Cardiac muscle cell (in vitro differentiated cells and primary cell): ENCODE measurements around the gene SLIT3. TPM values are rescaled to one million over a fixed set of nuclear protein-coding genes. Genes with fewer than 3 reads are reported as not detected.

Experiments
- DNase-seq, 2 donors: peaks; one replicate each; pipeline versions ENCODE4 v3.0.0 to v3.0.0-alpha.2; 2010 to 2017; ENCODE audit warnings: low read depth in 1 of 2, low spot score in 1 of 2
- H3K27ac ChIP-seq: fragments of 200-600 bp; sonication (generic); 2 replicates; pipeline ENCODE4 v1.5.1; 2016
- H3K27me3 ChIP-seq: fragments of 200-600 bp; sonication (generic); 2 replicates; pipeline ENCODE4 v1.6.0; 2016; ENCODE audit warnings: control low read depth
- H3K36me3 ChIP-seq: fragments of 200-600 bp; sonication (generic); 2 replicates; pipeline ENCODE4 v1.5.1; 2016; ENCODE audit warnings: control low read depth
- H3K4me1 ChIP-seq: fragments of 200-600 bp; sonication (generic); 2 replicates; pipeline ENCODE4 v1.8.1; 2017; ENCODE audit warnings: low read depth, mild to moderate bottlenecking, mixed run types
- H3K4me3 ChIP-seq: fragments of 200-600 bp; sonication (generic); 2 replicates; pipeline ENCODE4 v1.5.1; 2016; ENCODE audit warnings: mild to moderate bottlenecking
- H3K9me3 ChIP-seq: fragments of 200-600 bp; sonication (generic); 2 replicates; pipeline ENCODE4 v1.5.1; 2017; ENCODE audit warnings: low read depth, mild to moderate bottlenecking, control low read depth
- polyA plus RNA-seq: library from polyadenylated mRNA; unstranded; fragments of >200 nt; fragmentation: Nextera tagmentation; extraction: Ambion mirVana; gene quantifications from 2 replicates; pipeline ENCODE4 v1.2.1, GENCODE V29; 2016
- total RNA-seq: library from RNA; depleted of rRNA; stranded (reverse); fragments of >200 nt; gene quantifications from 2 replicates; pipeline ENCODE4 v1.2.3, GENCODE V29; 2016
- TF ChIP-seq, protein P1 (sequence below): IDR thresholded peaks from 2 replicates; pipeline ENCODE4 v1.5.1; 2012; ENCODE audit warnings: low read depth, mild to moderate bottlenecking, low read length

The SLIT3 gene
- total and polyA plus RNA-seq, 2 experiments from 2014 or later: 50.7 to 111 TPM

- Histone ChIP-seq H3K4me3 (no peak overlapping the region), H3K9me3 (no peaks in the 10 kb centered on the region), H3K36me3 (no peaks in the 10 kb centered on the region), H3K27ac (no peak overlapping the region), H3K4me1 (no peaks in the 10 kb centered on the region), H3K27me3 (no peaks in the 10 kb centered on the region)
- no peak for DNase-seq
- TF ChIP-seq, protein P1, sequence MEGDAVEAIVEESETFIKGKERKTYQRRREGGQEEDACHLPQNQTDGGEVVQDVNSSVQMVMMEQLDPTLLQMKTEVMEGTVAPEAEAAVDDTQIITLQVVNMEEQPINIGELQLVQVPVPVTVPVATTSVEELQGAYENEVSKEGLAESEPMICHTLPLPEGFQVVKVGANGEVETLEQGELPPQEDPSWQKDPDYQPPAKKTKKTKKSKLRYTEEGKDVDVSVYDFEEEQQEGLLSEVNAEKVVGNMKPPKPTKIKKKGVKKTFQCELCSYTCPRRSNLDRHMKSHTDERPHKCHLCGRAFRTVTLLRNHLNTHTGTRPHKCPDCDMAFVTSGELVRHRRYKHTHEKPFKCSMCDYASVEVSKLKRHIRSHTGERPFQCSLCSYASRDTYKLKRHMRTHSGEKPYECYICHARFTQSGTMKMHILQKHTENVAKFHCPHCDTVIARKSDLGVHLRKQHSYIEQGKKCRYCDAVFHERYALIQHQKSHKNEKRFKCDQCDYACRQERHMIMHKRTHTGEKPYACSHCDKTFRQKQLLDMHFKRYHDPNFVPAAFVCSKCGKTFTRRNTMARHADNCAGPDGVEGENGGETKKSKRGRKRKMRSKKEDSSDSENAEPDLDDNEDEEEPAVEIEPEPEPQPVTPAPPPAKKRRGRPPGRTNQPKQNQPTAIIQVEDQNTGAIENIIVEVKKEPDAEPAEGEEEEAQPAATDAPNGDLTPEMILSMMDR: no peak
Measured at GRCh38 chr5:169103586-169104181, 197.3 kb downstream of the SLIT3 start.

DNA sequence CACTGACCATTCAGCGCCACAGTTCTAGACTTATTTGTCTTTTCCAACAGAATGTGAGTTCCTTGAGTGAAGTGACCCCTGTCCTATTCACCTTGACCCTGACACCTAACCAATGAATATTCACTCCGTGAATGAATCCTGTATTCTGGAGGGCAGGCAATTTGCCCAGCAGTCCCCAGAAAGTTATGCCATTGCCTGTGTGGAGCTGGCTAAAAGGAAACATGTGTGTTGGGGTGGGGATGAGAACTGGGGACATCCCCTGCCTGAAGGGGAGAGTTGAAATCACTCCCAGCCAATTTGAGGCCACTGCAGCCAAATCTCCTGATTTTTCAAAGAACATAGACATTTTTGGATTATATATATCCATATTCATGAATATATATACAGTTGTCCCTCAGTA, 199.0 kb downstream of the SLIT3 start:
- no peaks in the 10 kb centered on the region for H3K4me1 ChIP-seq
- no peaks in the 10 kb centered on the region for H3K27me3 ChIP-seq
- no peak overlapping the region for H3K4me3 ChIP-seq
- DNase-seq: no peak
- no peak overlapping the region for H3K27ac ChIP-seq
- no peaks in the 10 kb centered on the region for H3K9me3 ChIP-seq
- TF ChIP-seq, protein P1: no peak
- no peaks in the 10 kb centered on the region for H3K36me3 ChIP-seq

DNA sequence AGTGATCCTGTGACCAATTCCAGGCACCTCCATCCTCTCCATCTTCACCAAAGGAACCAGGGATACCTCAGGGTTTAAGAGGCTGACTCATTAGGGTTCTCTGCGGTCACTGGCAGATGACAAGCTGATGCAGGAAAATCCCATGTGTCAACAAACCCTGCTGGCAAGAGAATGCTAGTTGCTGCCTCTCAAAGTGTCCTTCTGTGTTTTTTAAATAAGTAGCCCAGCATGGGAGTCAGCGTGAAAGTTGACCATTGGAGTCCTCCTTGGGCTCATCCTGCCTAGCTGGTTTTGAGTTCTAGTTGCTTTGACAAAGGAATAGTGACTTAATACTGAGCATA, 200.2 kb downstream of the SLIT3 start:
- no peaks in the 10 kb centered on the region for H3K4me1 ChIP-seq
- TF ChIP-seq, protein P1: no peak
- DNase-seq: peak in 1 of 2 donors; percentile 12

DNA sequence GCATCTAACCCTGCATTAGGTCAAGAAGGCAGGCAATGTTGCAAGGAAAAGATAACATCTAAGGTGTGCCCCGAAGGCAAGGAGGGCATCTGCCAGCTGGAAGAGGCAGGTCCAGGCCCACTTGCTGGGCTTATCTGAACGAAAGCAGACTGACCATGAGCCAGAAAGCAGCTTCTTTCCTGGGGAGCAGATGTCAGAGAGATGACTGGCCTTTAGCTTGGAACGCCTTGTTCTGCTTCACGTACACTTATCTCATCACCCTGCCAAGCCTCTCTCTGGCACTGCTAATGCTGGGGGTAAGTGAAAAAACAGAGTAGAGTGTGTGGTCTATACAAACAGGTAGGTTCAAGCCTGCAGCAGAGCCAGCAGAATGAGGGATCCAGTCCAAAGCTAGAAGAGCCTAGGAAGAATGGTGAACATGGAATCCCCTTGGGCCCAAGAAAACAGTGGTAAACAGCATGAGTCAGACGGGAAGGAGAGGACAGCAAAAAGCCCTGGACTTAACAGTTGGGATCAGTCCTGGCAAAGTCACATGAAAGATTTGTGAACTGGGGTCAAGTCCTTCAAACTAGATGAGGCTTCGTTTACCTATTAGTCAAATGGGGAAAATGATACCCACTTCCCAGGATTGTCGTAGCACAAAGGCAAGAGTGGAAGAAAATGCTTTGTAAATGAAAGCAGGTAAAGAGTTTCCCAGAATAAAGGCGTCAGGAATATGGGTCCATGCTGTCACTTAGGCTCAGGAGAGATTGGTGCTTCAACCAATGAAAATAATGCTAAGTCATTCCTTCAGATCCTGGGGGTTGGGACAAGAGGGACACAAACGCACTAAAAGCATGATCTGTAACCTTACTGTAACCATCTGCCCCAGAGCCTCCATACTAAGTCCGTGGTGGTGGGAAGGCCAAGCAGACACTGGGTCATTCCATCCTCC, 200.9 kb downstream of the SLIT3 start:
- H3K36me3 ChIP-seq: no peaks in the 10 kb centered on the region
- TF ChIP-seq, protein P1: no peak
- H3K4me3 ChIP-seq: no peak overlapping the region
- no peak overlapping the region for H3K27ac ChIP-seq
- no peaks in the 10 kb centered on the region for H3K9me3 ChIP-seq
- DNase-seq: peak in 1 of 2 donors; percentile 28
- no peaks in the 10 kb centered on the region for H3K27me3 ChIP-seq
- H3K4me1 ChIP-seq: no peaks in the 10 kb centered on the region

More for the DNA sequence above, 200.2 kb downstream of the SLIT3 start:
- Histone ChIP-seq H3K27me3 (no peaks in the 10 kb centered on the region), H3K4me3 (no peak overlapping the region), H3K27ac (no peak overlapping the region), H3K36me3 (no peaks in the 10 kb centered on the region), H3K9me3 (no peaks in the 10 kb centered on the region)

- TF ChIP-seq, protein P1: no peak
- Histone ChIP-seq H3K27ac (no peak overlapping the region), H3K9me3 (no peaks in the 10 kb centered on the region), H3K4me1 (no peaks in the 10 kb centered on the region), H3K4me3 (no peak overlapping the region), H3K36me3 (no peaks in the 10 kb centered on the region), H3K27me3 (no peaks in the 10 kb centered on the region)
- DNase-seq: no peak
Measured at GRCh38 chr5:169098331-169099121, 202.4 kb downstream of the SLIT3 start.
